ENCODE results near the gene TTC16. TPM values are rescaled to one million over a fixed set of nuclear protein-coding genes. Genes with fewer than 3 reads are reported as not detected.

TTC16 gene
- total and polyA plus RNA-seq, 2 of the 8 experiments (the other 6 are each of a cell fraction or from before 2014, with no cell fraction given), result 0.03 TPM; not detected in 1

DNA sequence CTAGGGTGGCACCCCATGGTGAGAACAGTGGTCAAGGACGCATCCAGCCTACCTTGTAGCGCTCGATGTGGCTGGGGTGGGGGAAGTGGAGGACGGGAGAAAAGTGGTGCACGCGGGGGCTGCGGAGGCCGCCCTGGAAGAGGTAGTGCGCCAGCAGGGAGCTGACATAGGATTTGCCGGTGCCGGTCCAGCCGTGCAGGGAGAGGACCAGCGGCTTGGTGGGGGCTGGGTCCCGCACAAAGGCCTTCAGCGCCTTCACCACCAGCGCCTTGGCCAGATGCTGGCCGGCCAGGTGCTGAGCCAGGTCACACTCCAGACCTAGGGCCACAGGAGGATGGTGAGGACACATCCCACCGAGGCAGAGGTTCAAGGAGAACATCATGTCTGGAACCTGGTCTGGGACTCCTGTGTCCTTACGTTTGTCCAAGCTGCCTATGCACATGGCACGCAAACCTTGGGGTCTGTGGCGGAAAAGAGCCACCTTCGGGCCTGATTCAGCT lies 18.4 kb downstream of the TTC16 start:
- Histone ChIP-seq H4K5ac (ENCODE audit: insufficient read length, low read depth, low read length) (peak overlapping the region; percentile 41), H3K14ac (ENCODE audit: insufficient read length) (no peak overlapping the region), H2BK120ac (replicated peaks; ENCODE audit: low read depth, low read length) (no peak overlapping the region), H2AFZ (ENCODE audit: low read length) (peak overlapping the region; percentile 98), H3K4me3 (ENCODE audit: extremely low read depth in 1 of 4, insufficient read depth in 2 of 4, low read depth in 3 of 4, low read length in 4 of 4) (peak overlapping the region; percentile 13 to 78 (median 67)), H3K23ac (ENCODE audit: insufficient read length) (no peak overlapping the region), H3K79me1 (ENCODE audit: low read depth, low read length) (no peaks in the 10 kb centered on the region), H4K20me1 (replicated peaks in 1 of 2; ENCODE audit: control insufficient read depth in 1 of 2, insufficient read depth in 2 of 2, low read length in 2 of 2) (peaks cover 0 to 2% of the 10 kb centered on the region in 2 experiments), H3K4me1 (replicated peaks in 1 of 4; ENCODE audit: control insufficient read depth in 3 of 4, insufficient read depth in 4 of 4, low read length in 3 of 4) (peaks cover 3 to 11% (median 6%) of the 10 kb centered on the region in 4 experiments; a peak in 6 of 7 replicates), H4K8ac (ENCODE audit: extremely low read depth, insufficient read depth, low read length) (peak overlapping the region; percentile 83; the same call in 1 of the 2 replicates), H3K27ac (ENCODE audit: low read depth, low read length) (no peak overlapping the region), H3K36me3 (ENCODE audit: control insufficient read depth in 2 of 4, insufficient read depth in 4 of 4, low read length in 3 of 4) (no peaks in the 10 kb centered on the region), H3K27me3 (replicated peaks in 1 of 4; ENCODE audit: control insufficient read depth in 3 of 4, extremely low read depth in 1 of 4, insufficient read depth in 3 of 4, low read length in 3 of 4) (no peaks in the 10 kb centered on the region), H3K9ac (replicated peaks in 1 of 4; ENCODE audit: extremely low read depth in 1 of 4, low read depth in 3 of 4, low read length in 3 of 4) (peak overlapping the region in 1 of 4 experiments; percentile 9; a peak in 1 of 7 replicates), H3K23me2 (ENCODE audit: low read depth, low read length) (0 out of 2 replicates have a peak, but pooled peaks cover 2% of the 10 kb centered on the region), H3K56ac (replicated peaks; ENCODE audit: insufficient read length, low read depth, low read length) (peak overlapping the region; percentile 14), H3K18ac (ENCODE audit: extremely low read depth, low read length) (peak overlapping the region; percentile 76), H4K91ac (replicated peaks; ENCODE audit: insufficient read length, low read length) (peak overlapping the region; percentile 93), H3K4me2 (ENCODE audit: insufficient read depth in 1 of 2, low read depth in 2 of 2, low read length in 2 of 2) (peak overlapping the region; percentile 26 to 77), H2BK20ac (ENCODE audit: low read length) (0 out of 2 replicates have a peak overlapping the region, but pooled peaks have one; percentile 29), H3K79me2 (ENCODE audit: control insufficient read depth in 1 of 2, insufficient read depth in 2 of 2, low read length in 2 of 2) (no peaks in the 10 kb centered on the region), H2BK5ac (ENCODE audit: low read depth, low read length) (peak overlapping the region; percentile 46; the same call in 1 of the 2 replicates), H2BK12ac (ENCODE audit: low read depth, low read length) (peak overlapping the region; percentile 39; the same call in 1 of the 2 replicates), H3K9me3 (ENCODE audit: insufficient read depth in 2 of 2, low read depth in 1 of 2, low read length in 1 of 2) (no peaks in the 10 kb centered on the region), H3K4ac (replicated peaks; ENCODE audit: insufficient read length, low read depth, low read length) (no peak overlapping the region), H2BK15ac (ENCODE audit: low read length) (peak overlapping the region; percentile 37), H2AK5ac (ENCODE audit: low read depth, low read length) (no peak overlapping the region)
- TF ChIP-seq MAX (IDR thresholded peaks at IDR 0.05) (peak; percentile 83), RAD21 (IDR thresholded peaks at IDR 0.05 in 1 of 2, conservative IDR thresholded peaks at IDR 0.05 in 1 of 2; ENCODE audit: low read depth in 2 of 2, low read length in 2 of 2) (peak in 1 of 2 experiments; percentile 93; a peak in 2 of 4 replicates), TAF1 (IDR thresholded peaks at IDR 0.05; ENCODE audit: low read depth, low read length) (no peak), JUND (IDR thresholded peaks at IDR 0.05; ENCODE audit: low read length) (no peak), FOSL1 (IDR thresholded peaks at IDR 0.05; ENCODE audit: insufficient read depth, low read depth, low read length) (no peak), SUZ12 (IDR thresholded peaks at IDR 0.05; ENCODE audit: low read length) (no peak), CREB1 (IDR thresholded peaks at IDR 0.05) (0 out of 2 replicates have a peak, but pooled peaks have one; percentile 15)
- FAIRE-seq, result peak; percentile 28
- 64% methylated on average over 21 of the region's 22 CpGs; no CpG with 5 or more reads in 1 of the 2 experiments for WGBS, 2 experiments (ENCODE audit: extremely low coverage in 1 of 2, insufficient coverage in 1 of 2, insufficient read length in 1 of 2, insufficient replicate concordance in 2 of 2, low coverage in 1 of 2, low lambda C conversion rate in 2 of 2, missing lambda C conversion rate in 1 of 2)
- CTCF ChIA-PET (ENCODE audit: partially characterized antibody), result interaction anchor here (0.6 to 4.1 kb wide), 73 partner anchors 8 to 234 kb away, joined by 3 to 34 read pairs (median 4); partner anchors contain the start of genes CDK9, CFAP157, PTRH1 and ST6GALNAC4
- no peak for DNase-seq (ENCODE audit: low read depth in 1 of 2, low spot score in 2 of 2)
- POLR2A ChIA-PET (ENCODE audit: partially characterized antibody), result interaction anchor here (0.6 to 2.7 kb wide), 17 partner anchors 9 to 460 kb away, joined by 3 to 11 read pairs (median 3); partner anchors contain the start of genes CFAP157, LRSAM1 and RPL12
